ENCODE results near the gene TMPRSS5. TPM values are rescaled to one million over a fixed set of nuclear protein-coding genes. Genes with fewer than 3 reads are reported as not detected.

TMPRSS5 gene
- total RNA-seq, 1 experiment from 2014 or later, result 0.71 TPM

DNA sequence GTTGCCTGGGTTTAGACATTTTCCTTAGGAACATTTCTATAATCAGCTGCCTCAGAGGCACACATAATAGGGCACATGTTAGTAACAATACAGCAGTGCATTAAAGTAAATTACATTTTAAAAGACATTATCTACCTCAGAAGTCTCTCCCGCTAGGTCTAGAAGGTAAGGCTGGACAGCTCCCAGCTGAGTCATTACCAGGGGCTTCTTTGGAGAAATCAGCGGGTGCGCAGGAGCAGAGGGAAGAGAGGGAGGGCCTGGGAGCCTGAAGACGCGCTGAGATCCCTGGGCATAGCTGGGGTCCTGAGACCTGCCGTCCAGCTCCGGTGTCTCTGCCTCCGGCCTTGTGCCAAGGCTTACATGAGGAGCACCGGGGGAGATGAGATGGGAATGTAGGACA is 67.7 kb downstream of the TMPRSS5 start:
- ChIA-PET RAD21 (ENCODE audit: low non-redundant PET in 1 of 2, low total read pairs in 2 of 2, uncharacterized antibody in 2 of 2, unreplicated experiment in 2 of 2) (no interaction called here), POLR2A (no interaction called here), CTCF (no interaction called here)
- Histone ChIP-seq H3K4me2 (ENCODE audit: low read length) (no peak overlapping the region), H4K20me1 (ENCODE audit: insufficient read depth) (no peaks in the 10 kb centered on the region), H3K27ac (ENCODE audit: low read depth, low read length) (no peak overlapping the region), H3K27me3 (ENCODE audit: insufficient read depth, low read length) (peaks cover 5% of the 10 kb centered on the region; the same call in 1 of the 2 replicates), H3K4me3 (replicated peaks in 1 of 2; ENCODE audit: low read depth in 1 of 2, low read length in 2 of 2) (no peak overlapping the region), H3K9ac (ENCODE audit: low read length) (no peak overlapping the region), H3K9me3 (ENCODE audit: control insufficient read depth in 1 of 2, insufficient read depth in 1 of 2, low read depth in 1 of 2, low read length in 2 of 2) (no peaks in the 10 kb centered on the region), H3K9me2 (ENCODE audit: insufficient read depth) (no peaks in the 10 kb centered on the region), H3K36me3 (ENCODE audit: control insufficient read depth in 1 of 2, insufficient read depth in 2 of 2, low read length in 2 of 2) (no peaks in the 10 kb centered on the region), H3K4me1 (ENCODE audit: control insufficient read depth in 1 of 2, insufficient read depth in 2 of 2, low read length in 2 of 2) (no peaks in the 10 kb centered on the region), H3K79me2 (ENCODE audit: insufficient read depth, low read length) (no peaks in the 10 kb centered on the region), H2AFZ (ENCODE audit: low read depth, low read length, poor library complexity, severe bottlenecking) (no peak overlapping the region)
- no peak for TF ChIP-seq EZH2phosphoT487 (IDR thresholded peaks at IDR 0.05; ENCODE audit: borderline replicate concordance)
- no peak for TF ChIP-seq CEBPB (IDR thresholded peaks at IDR 0.05; ENCODE audit: low read depth)
- TF ChIP-seq EGR1 (IDR thresholded peaks at IDR 0.05; ENCODE audit: low read depth), result no peak
- TF ChIP-seq, protein P1, sequence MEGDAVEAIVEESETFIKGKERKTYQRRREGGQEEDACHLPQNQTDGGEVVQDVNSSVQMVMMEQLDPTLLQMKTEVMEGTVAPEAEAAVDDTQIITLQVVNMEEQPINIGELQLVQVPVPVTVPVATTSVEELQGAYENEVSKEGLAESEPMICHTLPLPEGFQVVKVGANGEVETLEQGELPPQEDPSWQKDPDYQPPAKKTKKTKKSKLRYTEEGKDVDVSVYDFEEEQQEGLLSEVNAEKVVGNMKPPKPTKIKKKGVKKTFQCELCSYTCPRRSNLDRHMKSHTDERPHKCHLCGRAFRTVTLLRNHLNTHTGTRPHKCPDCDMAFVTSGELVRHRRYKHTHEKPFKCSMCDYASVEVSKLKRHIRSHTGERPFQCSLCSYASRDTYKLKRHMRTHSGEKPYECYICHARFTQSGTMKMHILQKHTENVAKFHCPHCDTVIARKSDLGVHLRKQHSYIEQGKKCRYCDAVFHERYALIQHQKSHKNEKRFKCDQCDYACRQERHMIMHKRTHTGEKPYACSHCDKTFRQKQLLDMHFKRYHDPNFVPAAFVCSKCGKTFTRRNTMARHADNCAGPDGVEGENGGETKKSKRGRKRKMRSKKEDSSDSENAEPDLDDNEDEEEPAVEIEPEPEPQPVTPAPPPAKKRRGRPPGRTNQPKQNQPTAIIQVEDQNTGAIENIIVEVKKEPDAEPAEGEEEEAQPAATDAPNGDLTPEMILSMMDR (IDR thresholded peaks at IDR 0.05 in 2 of 3, conservative IDR thresholded peaks at IDR 0.05 in 1 of 3; ENCODE audit: borderline replicate concordance in 1 of 3, insufficient read depth in 1 of 3, low read depth in 2 of 3, low read length in 2 of 3), result no peak
- TF ChIP-seq SP1 (IDR thresholded peaks at IDR 0.05; ENCODE audit: low read depth), result no peak
- no peak for TF ChIP-seq RAD21 (IDR thresholded peaks at IDR 0.05; ENCODE audit: low read depth)
- TF ChIP-seq POLR2AphosphoS5 (IDR thresholded peaks at IDR 0.05; ENCODE audit: low read depth, low read length), result no peak
- TF ChIP-seq EZH2 (IDR thresholded peaks at IDR 0.05), result no peak
- TF ChIP-seq CBX3 (IDR thresholded peaks at IDR 0.05; ENCODE audit: low read depth), result no peak
- TF ChIP-seq TCF7L2 (IDR thresholded peaks at IDR 0.05; ENCODE audit: borderline replicate concordance, extremely low read depth, insufficient read depth, insufficient read length), result no peak
- TF ChIP-seq ZNF274 (IDR thresholded peaks at IDR 0.05; ENCODE audit: low read depth, low read length), result no peak
- no peak for TF ChIP-seq ZFX (IDR thresholded peaks at IDR 0.05)
- no peak for TF ChIP-seq SRF (IDR thresholded peaks at IDR 0.05; ENCODE audit: low read depth)
- TF ChIP-seq SIN3A (IDR thresholded peaks at IDR 0.05; ENCODE audit: low read depth), result no peak
- TF ChIP-seq, protein P2, sequence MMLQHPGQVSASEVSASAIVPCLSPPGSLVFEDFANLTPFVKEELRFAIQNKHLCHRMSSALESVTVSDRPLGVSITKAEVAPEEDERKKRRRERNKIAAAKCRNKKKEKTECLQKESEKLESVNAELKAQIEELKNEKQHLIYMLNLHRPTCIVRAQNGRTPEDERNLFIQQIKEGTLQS (IDR thresholded peaks at IDR 0.05), result no peak
- TF ChIP-seq, protein P3, sequence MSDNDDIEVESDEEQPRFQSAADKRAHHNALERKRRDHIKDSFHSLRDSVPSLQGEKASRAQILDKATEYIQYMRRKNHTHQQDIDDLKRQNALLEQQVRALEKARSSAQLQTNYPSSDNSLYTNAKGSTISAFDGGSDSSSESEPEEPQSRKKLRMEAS (IDR thresholded peaks at IDR 0.05), result no peak
- ATAC-seq, result no peak
- DNase-seq (ENCODE audit: low read depth, low spot score), result no peak
- BruUV-seq (replicated peaks), result no TSS peak
- intact Hi-C loops (cut with micrococcal nuclease), result no loop called here
